Prostate gland (tissue), 2 donors: Measurements from ENCODE around the gene HBE1.

Source experiments
- POLR2A ChIP-seq: fragments of 450-650 bp; IDR thresholded peaks from one replicate; pipeline ENCODE4 v1.6.1; 2016; ENCODE audit warnings: antibody characterized with exemption, mild to moderate bottlenecking
- TF ChIP-seq, protein P1 (sequence below), 4 experiments: fragments of 200-600 bp in 2 of 4; fragments of 450-650 bp in 2 of 4; sonication (generic) in 2 of 4; IDR thresholded peaks; 1 replicate in 3 of 4; 2 replicates in 1 of 4; pipeline ENCODE4 v1.5.1; 2016 to 2019; ENCODE audit warnings: antibody characterized with exemption in 4 of 4, mild to moderate bottlenecking in 2 of 4, moderate library complexity in 2 of 4

DNA sequence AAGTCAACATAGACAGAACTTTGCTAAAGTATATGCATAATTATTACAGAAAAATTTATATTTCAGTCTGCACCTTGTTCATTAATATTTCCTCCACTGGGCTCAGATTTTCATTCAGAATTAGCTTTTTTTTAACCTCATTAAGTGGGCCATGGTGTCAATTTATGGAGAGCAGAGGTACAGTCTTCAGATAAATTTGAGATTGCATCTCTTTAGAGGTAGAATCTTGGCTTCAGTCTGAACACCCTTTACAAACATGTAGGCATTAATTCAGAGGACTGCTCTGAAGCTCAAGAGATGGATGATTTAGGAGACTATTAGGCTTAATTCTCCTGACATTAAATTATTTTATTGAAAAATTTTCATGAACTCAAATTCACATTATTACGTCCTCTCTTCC lies 39.5 kb downstream of the HBE1 start:
- TF ChIP-seq POLR2A = no peak
- TF ChIP-seq, protein P1, sequence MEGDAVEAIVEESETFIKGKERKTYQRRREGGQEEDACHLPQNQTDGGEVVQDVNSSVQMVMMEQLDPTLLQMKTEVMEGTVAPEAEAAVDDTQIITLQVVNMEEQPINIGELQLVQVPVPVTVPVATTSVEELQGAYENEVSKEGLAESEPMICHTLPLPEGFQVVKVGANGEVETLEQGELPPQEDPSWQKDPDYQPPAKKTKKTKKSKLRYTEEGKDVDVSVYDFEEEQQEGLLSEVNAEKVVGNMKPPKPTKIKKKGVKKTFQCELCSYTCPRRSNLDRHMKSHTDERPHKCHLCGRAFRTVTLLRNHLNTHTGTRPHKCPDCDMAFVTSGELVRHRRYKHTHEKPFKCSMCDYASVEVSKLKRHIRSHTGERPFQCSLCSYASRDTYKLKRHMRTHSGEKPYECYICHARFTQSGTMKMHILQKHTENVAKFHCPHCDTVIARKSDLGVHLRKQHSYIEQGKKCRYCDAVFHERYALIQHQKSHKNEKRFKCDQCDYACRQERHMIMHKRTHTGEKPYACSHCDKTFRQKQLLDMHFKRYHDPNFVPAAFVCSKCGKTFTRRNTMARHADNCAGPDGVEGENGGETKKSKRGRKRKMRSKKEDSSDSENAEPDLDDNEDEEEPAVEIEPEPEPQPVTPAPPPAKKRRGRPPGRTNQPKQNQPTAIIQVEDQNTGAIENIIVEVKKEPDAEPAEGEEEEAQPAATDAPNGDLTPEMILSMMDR (IDR thresholded peaks at IDR 0.05) = no peak
